NCI-H526 (cell line): Measurements from ENCODE around the gene ATP8B3.

Experiments used
- DNase-seq, 2 experiments: peaks; one replicate each; lab custom pipeline; 2025; lab: John Stamatoyannopoulos, UW

Gene ATP8B3

GRCh38 chr19:1757468-1758230 is 54.4 kb downstream of the ATP8B3 start:
- DNase-seq: no peak

DNA sequence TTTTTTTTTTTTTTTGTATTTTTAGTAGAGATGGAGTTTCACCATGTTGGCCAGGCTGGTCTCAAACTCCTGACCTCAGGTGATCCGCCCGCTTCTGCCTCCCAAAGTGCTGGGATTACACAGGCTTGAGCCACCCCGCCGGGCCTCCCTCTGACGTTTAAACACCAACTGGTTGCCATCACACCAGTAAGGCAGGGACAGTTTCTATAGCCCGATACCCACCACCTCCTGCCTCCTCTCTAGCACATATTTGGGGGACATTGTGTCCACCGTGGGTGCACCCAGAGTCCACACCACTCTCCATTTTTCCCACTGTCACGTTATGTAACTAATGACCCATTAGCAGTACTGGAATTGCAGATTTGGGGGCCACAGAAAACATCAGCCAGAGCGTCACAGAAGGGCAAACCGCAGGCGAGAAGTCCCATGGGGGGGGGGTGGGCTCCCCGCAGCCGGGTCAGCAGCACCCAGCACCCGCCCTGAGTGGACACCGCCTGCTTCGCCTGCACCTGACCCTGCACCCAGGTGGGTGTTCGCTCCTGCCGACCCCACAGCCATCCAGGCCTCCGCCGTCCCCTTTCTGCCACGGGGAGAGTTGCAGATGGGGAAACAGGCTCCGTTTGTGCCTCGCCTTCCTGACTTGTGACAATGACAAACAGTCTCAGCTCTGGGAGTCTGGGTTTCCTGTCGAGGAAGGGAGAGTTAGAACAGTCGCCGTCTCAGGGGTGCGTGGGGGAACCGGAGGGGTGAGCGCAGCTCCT is 55.2 kb downstream of the ATP8B3 start:
- no peak for DNase-seq

DNA sequence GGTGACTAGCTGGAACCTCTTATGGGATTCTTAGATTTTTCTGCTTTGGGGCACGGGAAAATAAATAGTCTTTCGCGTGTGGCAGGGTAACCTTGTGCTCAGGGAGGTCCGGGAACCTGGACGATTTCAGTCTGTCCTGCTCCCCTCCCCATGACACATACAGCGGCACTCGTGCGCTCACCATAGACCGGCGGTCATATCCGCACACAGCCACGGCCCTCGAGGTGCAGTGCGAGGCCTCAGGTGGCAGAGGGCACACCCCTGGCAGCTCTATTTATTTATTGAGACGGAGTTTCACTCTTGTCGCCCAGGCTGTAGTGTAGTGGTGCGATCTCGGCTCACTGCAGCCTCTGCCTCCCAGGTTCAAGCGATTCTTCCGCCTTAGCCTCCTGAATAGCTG is 55.8 kb downstream of the ATP8B3 start:
- DNase-seq: no peak

- no peak for DNase-seq
Observed at GRCh38 chr19:1755467-1756171, 56.5 kb downstream of the ATP8B3 start.

- no peak for DNase-seq
Observed at GRCh38 chr19:1754636-1755466, 57.2 kb downstream of the ATP8B3 start.

GRCh38 chr19:1754018-1754635 is 57.9 kb downstream of the ATP8B3 start:
- no peak for DNase-seq

GRCh38 chr19:1752757-1753728 is 59.0 kb downstream of the ATP8B3 start, which contains the start of gene ONECUT3:
ONECUT3 (plus strand) TSS chr19:1753506; CDS start chr19:1753663, 157 bp downstream.
- DNase-seq: no peak

GRCh38 chr19:1752009-1752756 is 59.9 kb downstream of the ATP8B3 start:
- no peak for DNase-seq

DNA sequence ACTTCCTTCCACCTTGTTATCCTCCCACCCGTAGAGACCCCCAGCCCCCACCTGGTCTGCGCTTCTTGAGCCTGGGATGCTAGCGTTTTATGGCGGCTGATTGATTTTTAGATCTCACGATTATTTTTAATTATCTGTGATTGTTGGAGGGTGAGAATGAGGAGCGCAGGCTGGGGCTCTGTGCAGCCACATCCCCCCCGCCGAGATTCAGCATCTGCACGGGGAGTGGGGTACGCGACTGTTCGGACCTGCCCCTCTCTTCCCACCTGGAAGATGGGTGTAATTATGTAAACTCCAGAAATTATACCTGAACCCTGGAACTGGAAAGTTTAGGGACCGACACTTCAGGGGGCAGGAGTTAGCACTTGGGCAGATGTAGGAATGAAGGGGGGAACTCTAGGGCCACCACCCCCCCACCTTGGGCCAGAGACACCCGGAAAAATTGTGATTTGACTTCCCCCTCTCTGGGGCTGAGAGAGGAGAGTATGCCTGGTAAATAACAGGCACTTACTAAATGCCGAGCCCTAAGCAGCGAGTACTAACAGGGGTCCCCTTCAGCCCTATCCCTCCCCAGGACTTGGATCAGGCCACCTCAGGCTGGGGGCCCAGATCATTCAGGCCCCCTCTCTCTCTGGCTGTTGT is 60.6 kb downstream of the ATP8B3 start:
- DNase-seq: no peak

GRCh38 chr19:1750343-1751021 is 61.6 kb downstream of the ATP8B3 start:
- DNase-seq: no peak

DNA sequence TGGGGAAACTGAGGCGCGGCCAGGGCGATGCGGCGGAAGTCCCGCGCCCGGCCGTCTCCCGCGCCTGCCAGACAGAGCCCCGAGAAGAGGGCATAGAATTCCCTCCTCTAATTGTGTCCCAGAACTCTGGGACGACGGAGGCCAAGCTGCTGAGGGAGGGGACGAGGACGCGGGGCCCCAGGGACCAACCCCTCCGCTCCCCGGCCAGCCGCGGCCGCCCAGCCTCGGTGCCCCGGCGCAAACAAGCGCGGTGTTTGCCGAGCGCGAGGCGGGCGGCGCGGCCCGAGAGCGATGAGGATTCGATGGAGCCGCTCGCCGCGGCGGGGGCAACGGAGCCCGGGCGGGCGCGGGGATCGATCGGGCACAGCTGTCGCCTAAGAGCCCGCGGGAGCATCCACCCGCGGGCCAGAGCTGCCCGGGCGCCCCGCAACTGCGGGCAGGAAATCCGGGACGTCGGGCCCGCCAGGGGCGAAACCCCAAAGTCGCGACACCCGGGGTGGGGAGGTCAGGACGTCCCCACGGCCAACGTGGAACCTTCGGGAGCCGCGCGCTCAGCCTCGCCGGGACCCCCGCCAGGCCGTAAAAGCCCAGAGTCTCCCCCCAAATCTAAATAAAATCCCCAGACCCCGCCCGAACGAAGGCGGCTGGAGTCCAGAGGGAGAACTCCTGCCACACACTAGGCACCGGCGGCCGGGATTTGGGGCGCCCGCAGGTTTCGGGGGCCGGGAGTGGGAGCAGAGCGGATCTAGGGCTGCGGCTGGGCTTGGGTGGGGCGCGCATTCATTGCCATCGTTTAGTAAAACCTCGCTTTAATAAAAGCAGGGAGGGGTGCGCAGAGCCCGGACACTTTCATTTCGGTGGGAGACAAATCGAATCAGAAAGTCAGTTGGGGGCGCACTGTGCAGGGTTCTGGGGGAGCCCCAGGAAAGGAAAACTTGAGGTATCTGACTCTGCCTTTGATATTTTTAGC is 62.4 kb downstream of the ATP8B3 start:
- DNase-seq: peak in 1 of 2 experiments; percentile 35

- DNase-seq: no peak
Observed at GRCh38 chr19:1748873-1749341, 63.2 kb downstream of the ATP8B3 start.

- DNase-seq: no peak
Observed at GRCh38 chr19:1748115-1748872, 63.8 kb downstream of the ATP8B3 start.

- no peak for DNase-seq
Observed at GRCh38 chr19:1747285-1748114, 64.6 kb downstream of the ATP8B3 start.
